ENCODE data around the gene CRACDL. TPM values are rescaled to one million over a fixed set of nuclear protein-coding genes. Genes with fewer than 3 reads are reported as not detected.

Gene CRACDL
- polyA plus RNA-seq, 1 donor (not counting 4 experiments of a cell fraction or from before 2014, with no cell fraction given) = 1.6 TPM

DNA sequence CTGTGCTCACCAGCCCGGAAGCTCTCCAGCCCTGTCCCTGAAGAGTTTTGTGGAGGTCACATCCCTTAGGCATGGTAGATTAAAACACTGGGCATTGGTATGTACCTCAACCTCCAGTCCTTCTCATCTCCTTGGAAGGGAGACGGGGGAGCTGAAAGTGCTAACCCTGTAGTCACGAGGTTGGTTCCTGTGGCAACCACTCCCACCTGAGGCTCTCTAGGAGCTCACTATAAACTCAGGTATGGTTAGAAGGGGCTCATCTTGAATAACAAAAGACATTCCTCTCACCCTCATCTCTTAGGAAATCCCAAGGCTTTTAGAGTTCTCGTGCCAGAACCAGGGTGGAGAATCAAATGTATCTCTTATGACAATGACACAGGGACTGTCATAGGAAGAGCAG lies 162.1 kb downstream of the CRACDL start:
- Histone ChIP-seq H3K9me1 (ENCODE audit: control insufficient read depth, extremely low read depth, insufficient read depth, low read length) (no peaks in the 10 kb centered on the region), H3K4me2 (ENCODE audit: control insufficient read depth, extremely low read depth, insufficient read depth, low read depth, low read length) (no peak overlapping the region), H3K27me3 (ENCODE audit: control insufficient read depth, extremely low read depth, insufficient read depth, low read length) (no peaks in the 10 kb centered on the region), H4K20me1 (ENCODE audit: control insufficient read depth, extremely low read depth, insufficient read depth, low read length) (no peaks in the 10 kb centered on the region), H3K4me1 (ENCODE audit: control insufficient read depth, extremely low read depth, insufficient read depth, low read length) (peaks cover 8% of the 10 kb centered on the region), H3K9me3 (ENCODE audit: control insufficient read depth, low read depth, low read length) (no peaks in the 10 kb centered on the region), H3K27ac (ENCODE audit: control insufficient read depth, insufficient read depth, low read length) (no peak overlapping the region), H3K36me3 (ENCODE audit: control insufficient read depth in 2 of 2, extremely low read depth in 1 of 2, insufficient read depth in 2 of 2, low read length in 2 of 2) (no peaks in the 10 kb centered on the region), H2AFZ (ENCODE audit: control insufficient read depth, low read length) (no peak overlapping the region), H3K9ac (ENCODE audit: control insufficient read depth, extremely low read depth, insufficient read depth, low read length) (no peak overlapping the region), H3K4me3 (ENCODE audit: control insufficient read depth in 2 of 3, extremely low read depth in 1 of 3, insufficient read depth in 2 of 3, low read depth in 1 of 3, low read length in 3 of 3) (no peak overlapping the region), H3K79me2 (ENCODE audit: control insufficient read depth, insufficient read depth, low read length) (no peaks in the 10 kb centered on the region)
- FAIRE-seq (no peak), DNase-seq (ENCODE audit: low read depth, low spot score) (no peak)
- TF ChIP-seq, protein P1, sequence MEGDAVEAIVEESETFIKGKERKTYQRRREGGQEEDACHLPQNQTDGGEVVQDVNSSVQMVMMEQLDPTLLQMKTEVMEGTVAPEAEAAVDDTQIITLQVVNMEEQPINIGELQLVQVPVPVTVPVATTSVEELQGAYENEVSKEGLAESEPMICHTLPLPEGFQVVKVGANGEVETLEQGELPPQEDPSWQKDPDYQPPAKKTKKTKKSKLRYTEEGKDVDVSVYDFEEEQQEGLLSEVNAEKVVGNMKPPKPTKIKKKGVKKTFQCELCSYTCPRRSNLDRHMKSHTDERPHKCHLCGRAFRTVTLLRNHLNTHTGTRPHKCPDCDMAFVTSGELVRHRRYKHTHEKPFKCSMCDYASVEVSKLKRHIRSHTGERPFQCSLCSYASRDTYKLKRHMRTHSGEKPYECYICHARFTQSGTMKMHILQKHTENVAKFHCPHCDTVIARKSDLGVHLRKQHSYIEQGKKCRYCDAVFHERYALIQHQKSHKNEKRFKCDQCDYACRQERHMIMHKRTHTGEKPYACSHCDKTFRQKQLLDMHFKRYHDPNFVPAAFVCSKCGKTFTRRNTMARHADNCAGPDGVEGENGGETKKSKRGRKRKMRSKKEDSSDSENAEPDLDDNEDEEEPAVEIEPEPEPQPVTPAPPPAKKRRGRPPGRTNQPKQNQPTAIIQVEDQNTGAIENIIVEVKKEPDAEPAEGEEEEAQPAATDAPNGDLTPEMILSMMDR (optimal IDR thresholded peaks at IDR 0.05 in 1 of 3, IDR thresholded peaks at IDR 0.05 in 1 of 3, conservative IDR thresholded peaks at IDR 0.05 in 1 of 3; ENCODE audit: extremely low read depth in 1 of 3, insufficient read depth in 2 of 3, low read length in 3 of 3) = no peak
- no peak for TF ChIP-seq EZH2 (IDR thresholded peaks at IDR 0.05; ENCODE audit: low read length)
- dilution Hi-C loops (cut with MboI; ENCODE audit: extremely low pct_ligation_motif_present, low sequenced_read_pairs) = no loop called here

DNA sequence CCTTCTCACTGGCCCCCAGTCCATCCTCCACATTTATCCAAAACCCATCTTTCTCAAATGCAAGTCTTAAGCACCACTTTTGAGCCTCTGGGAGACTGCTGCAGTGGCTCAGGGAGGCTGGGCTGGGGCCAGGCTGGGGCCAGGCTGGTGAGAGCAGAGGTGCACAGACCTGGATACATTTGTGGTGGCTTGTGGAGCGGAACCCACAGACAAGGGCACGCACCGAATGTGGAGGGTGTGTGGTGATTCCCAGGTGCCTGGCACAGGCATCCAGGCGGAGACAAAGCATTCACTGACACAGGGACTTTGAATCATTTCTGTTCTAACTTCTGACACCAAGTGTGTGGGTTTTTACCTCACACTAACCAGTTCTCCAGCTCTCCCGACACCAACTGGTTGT lies 162.9 kb downstream of the CRACDL start:
- Histone ChIP-seq H3K4me3 (ENCODE audit: control insufficient read depth in 2 of 3, extremely low read depth in 1 of 3, insufficient read depth in 2 of 3, low read depth in 1 of 3, low read length in 3 of 3) (no peak overlapping the region), H3K4me2 (ENCODE audit: control insufficient read depth, extremely low read depth, insufficient read depth, low read depth, low read length) (no peak overlapping the region), H4K20me1 (ENCODE audit: control insufficient read depth, extremely low read depth, insufficient read depth, low read length) (no peaks in the 10 kb centered on the region), H3K27ac (ENCODE audit: control insufficient read depth, insufficient read depth, low read length) (no peak overlapping the region), H3K27me3 (ENCODE audit: control insufficient read depth, extremely low read depth, insufficient read depth, low read length) (no peaks in the 10 kb centered on the region), H3K9me1 (ENCODE audit: control insufficient read depth, extremely low read depth, insufficient read depth, low read length) (no peaks in the 10 kb centered on the region), H3K9ac (ENCODE audit: control insufficient read depth, extremely low read depth, insufficient read depth, low read length) (no peak overlapping the region), H3K36me3 (ENCODE audit: control insufficient read depth in 2 of 2, extremely low read depth in 1 of 2, insufficient read depth in 2 of 2, low read length in 2 of 2) (no peaks in the 10 kb centered on the region), H2AFZ (ENCODE audit: control insufficient read depth, low read length) (no peak overlapping the region), H3K9me3 (ENCODE audit: control insufficient read depth, low read depth, low read length) (no peaks in the 10 kb centered on the region), H3K79me2 (ENCODE audit: control insufficient read depth, insufficient read depth, low read length) (no peaks in the 10 kb centered on the region), H3K4me1 (ENCODE audit: control insufficient read depth, extremely low read depth, insufficient read depth, low read length) (peaks cover 8% of the 10 kb centered on the region)
- FAIRE-seq (no peak), DNase-seq (ENCODE audit: low read depth, low spot score) (no peak)
- dilution Hi-C loops (cut with MboI; ENCODE audit: extremely low pct_ligation_motif_present, low sequenced_read_pairs) = no loop called here
- no peak for TF ChIP-seq EZH2 (IDR thresholded peaks at IDR 0.05; ENCODE audit: low read length)
- TF ChIP-seq, protein P1 (optimal IDR thresholded peaks at IDR 0.05 in 1 of 3, IDR thresholded peaks at IDR 0.05 in 1 of 3, conservative IDR thresholded peaks at IDR 0.05 in 1 of 3; ENCODE audit: extremely low read depth in 1 of 3, insufficient read depth in 2 of 3, low read length in 3 of 3) = no peak

All from keratinocyte (primary cell).